Coronary artery (tissue), 2 donors: ENCODE results near the gene AFF3.

Experiments
- DNase-seq: peaks from one replicate; pipeline ENCODE4 v3.0.0-alpha.2; 2017; ENCODE audit warnings: low spot score
- H3K27ac ChIP-seq, 2 donors: fragments of 200-600 bp; sonication (generic); one replicate each; pipeline ENCODE4 v1.5.1; 2016 to 2019
- H3K4me3 ChIP-seq: fragments of 200-600 bp; sonication (generic); 2 replicates; pipeline ENCODE4 v1.5.1; 2016; ENCODE audit warnings: mild to moderate bottlenecking, moderate library complexity
- CTCF ChIP-seq: fragments of 200-600 bp; sonication (generic); IDR thresholded peaks from one replicate; pipeline ENCODE4 v1.5.1; 2019; ENCODE audit warnings: antibody characterized with exemption

Gene AFF3

DNA sequence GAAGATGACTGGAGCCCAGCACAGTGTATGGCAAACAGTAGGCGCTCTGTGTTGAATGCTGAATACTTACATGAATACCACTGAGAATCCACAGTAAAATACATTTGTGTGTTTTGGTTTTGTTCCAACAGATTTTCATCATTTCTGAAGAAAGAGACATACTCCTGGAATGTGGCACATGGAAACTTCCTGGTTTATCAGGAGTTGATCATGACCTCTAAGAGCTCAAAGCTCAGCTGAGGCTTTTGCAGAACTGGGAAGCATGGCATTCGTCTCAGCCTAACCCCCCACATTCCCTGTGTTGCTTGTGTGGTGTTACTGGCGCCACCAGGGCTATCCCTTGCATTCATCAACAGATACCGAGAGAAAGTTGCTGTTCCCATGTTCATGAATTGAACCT is 335.6 kb downstream of the AFF3 start:
- no peak overlapping the region for H3K27ac ChIP-seq
- DNase-seq, result no peak
- no peak for TF ChIP-seq CTCF
- no peak overlapping the region for H3K4me3 ChIP-seq

GRCh38 chr2:99805930-99806476 is 336.4 kb downstream of the AFF3 start:
- no peak for TF ChIP-seq CTCF
- DNase-seq, result no peak

DNA sequence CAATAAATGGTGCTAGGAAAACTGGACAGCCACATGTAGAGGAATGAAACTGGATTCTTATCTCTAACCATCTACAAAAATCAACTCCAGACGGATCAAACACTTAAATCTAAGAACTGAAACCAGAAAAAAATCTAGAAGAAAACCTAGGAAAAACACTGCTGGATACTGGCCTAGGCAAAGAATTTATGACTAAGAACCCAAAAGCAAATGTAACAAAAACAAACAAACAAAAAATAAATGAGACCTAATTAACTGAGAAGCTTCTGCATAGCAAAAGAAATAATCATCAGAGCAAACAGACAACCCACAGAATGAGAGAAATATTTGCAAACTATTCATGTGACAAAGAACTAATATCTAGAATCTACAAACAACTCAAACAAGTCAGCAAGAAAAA is 338.5 kb downstream of the AFF3 start:
- no peak overlapping the region for H3K4me3 ChIP-seq
- no peak for DNase-seq
- TF ChIP-seq CTCF, result no peak
- H3K27ac ChIP-seq, result no peak overlapping the region

More at GRCh38 chr2:99805930-99806476, 336.4 kb downstream of the AFF3 start:
- Histone ChIP-seq H3K27ac (no peak overlapping the region), H3K4me3 (no peak overlapping the region)

- H3K4me3 ChIP-seq, result no peak overlapping the region
- DNase-seq, result no peak
- no peak for TF ChIP-seq CTCF
- no peak overlapping the region for H3K27ac ChIP-seq
Observed at GRCh38 chr2:99802734-99803133, 339.7 kb downstream of the AFF3 start.

DNA sequence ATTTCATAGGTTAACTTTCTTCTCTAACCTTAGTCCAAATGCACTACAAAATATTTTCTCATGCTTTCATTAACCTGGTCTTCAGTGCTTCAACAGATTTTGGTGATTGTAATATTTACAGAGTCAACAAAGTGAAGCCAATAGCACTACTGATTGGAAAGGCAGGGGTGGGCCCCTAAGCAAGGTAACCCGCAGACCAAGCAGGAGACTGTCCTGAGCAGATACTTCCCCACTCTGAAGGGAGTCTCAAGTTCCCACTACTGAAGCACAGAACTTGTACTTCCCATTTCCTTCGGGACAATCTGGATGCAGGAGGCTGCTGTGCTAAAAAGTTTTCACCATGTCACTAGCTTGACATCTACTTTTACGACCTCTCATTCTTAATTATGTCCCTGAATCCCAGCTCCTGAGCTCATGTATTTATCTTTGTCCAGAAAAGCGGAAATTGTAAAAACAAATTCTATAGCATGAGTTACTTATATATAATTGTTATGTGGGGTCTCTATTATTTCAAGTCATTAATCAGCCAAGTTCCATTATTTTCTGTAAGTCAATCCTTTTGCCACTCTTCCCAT is 341.0 kb downstream of the AFF3 start:
- H3K27ac ChIP-seq, result no peak overlapping the region
- no peak for TF ChIP-seq CTCF
- DNase-seq, result no peak
- no peak overlapping the region for H3K4me3 ChIP-seq

DNA sequence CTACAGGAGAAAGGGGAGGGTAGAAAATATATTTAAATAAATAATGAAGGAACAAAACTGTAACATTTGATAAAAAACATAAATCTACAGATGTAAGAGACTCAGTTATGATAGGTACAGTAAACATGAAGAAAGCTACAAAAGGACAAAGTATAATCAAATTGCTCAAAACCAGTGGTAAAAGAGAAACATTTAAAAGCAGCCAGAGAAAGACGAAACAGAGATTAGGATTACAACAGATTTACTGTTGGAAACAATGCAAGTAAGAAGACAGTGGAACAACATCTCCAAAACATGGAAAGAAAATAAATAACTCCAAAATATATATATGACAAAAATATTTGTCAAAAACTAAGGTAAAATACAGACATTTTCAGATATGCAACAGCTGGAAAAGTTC is 344.9 kb downstream of the AFF3 start:
- TF ChIP-seq CTCF, result no peak
- Histone ChIP-seq H3K4me3 (no peak overlapping the region), H3K27ac (no peak overlapping the region)
- DNase-seq, result no peak

GRCh38 chr2:99794414-99794813 is 348.0 kb downstream of the AFF3 start:
- no peak overlapping the region for H3K4me3 ChIP-seq
- DNase-seq, result no peak
- H3K27ac ChIP-seq, result no peak overlapping the region
- TF ChIP-seq CTCF, result no peak
